OCI-LY7 (cell line): Measurements from ENCODE around the gene CYP19A1. TPM values are rescaled to one million over a fixed set of nuclear protein-coding genes. Genes with fewer than 3 reads are reported as not detected.

Experiments used
- BruUV-seq: library from RNA; stranded (reverse); fragments of 400-500 nt; replicated peaks from 2 replicates; lab custom pipeline; 2021; lab: Mats Ljungman, UMichigan
- CTCF ChIA-PET: fragments of 300-600 bp; sonication (Branson Sonifier 250); formaldehyde crosslinking; loops from one replicate; lab custom pipeline; 2022; ENCODE audit warnings: antibody characterized with exemption; ENCODE audit not compliant: unreplicated experiment; lab: Charles Lee
- POLR2A ChIA-PET: fragments of 300-600 bp; sonication (Branson Sonifier 250); formaldehyde crosslinking; loops from one replicate; lab custom pipeline; 2022; ENCODE audit warnings: antibody characterized with exemption; lab: Charles Lee
- DNase-seq: peaks from one replicate; pipeline ENCODE4 v3.0.0-alpha.2; 2015; ENCODE audit warnings: low spot score
- H2AFZ ChIP-seq: fragments of 200-600 bp; sonication (generic), shearing (Covaris generic); 2 replicates; pipeline ENCODE4 v1.6.1; 2014; ENCODE audit warnings: mild to moderate bottlenecking, antibody characterized with exemption, low read length, moderate library complexity
- H3K27ac ChIP-seq: fragments of 200-600 bp; sonication (generic); 2 replicates; pipeline ENCODE4 v1.5.1; 2014; ENCODE audit warnings: mixed run types, low read depth, mild to moderate bottlenecking, moderate library complexity, low read length, inconsistent platforms; ENCODE audit not compliant: poor library complexity, severe bottlenecking
- H3K36me3 ChIP-seq: fragments of 200-600 bp; sonication (generic); 2 replicates; pipeline ENCODE4 v1.6.1; 2014; ENCODE audit warnings: mild to moderate bottlenecking, antibody characterized with exemption, low read length, moderate library complexity, mixed read lengths; ENCODE audit not compliant: insufficient read depth
- H3K4me1 ChIP-seq: fragments of 200-600 bp; sonication (generic); 2 replicates; pipeline ENCODE4 v1.5.1; 2014; ENCODE audit warnings: mild to moderate bottlenecking, low read length; ENCODE audit not compliant: insufficient read depth, poor library complexity, severe bottlenecking
- H3K4me2 ChIP-seq: fragments of 200-600 bp; sonication (generic); 2 replicates; pipeline ENCODE4 v1.6.1; 2014; ENCODE audit warnings: mild to moderate bottlenecking, low read length
- H3K4me3 ChIP-seq: fragments of 200-600 bp; sonication (generic); 2 replicates; pipeline ENCODE4 v1.5.1; 2014; ENCODE audit warnings: mild to moderate bottlenecking, low read depth, low read length; ENCODE audit not compliant: poor library complexity, severe bottlenecking
- H3K79me2 ChIP-seq: fragments of 200-600 bp; sonication (generic); 2 replicates; pipeline ENCODE4 v1.6.1; 2016; ENCODE audit warnings: low read depth, mild to moderate bottlenecking, low read length, moderate library complexity, mixed read lengths; ENCODE audit not compliant: insufficient read depth
- H3K9me2 ChIP-seq: fragments of 200-600 bp; sonication (generic); 2 replicates; pipeline ENCODE4 v1.6.1; 2016; ENCODE audit warnings: mild to moderate bottlenecking, low read length, mixed read lengths; ENCODE audit not compliant: insufficient read depth
- H3K9me3 ChIP-seq: fragments of 200-600 bp; sonication (generic); 2 replicates; pipeline ENCODE4 v1.6.1; 2014; ENCODE audit warnings: mild to moderate bottlenecking, mixed run types, low read length, mixed read lengths
- H4K20me1 ChIP-seq: fragments of 200-600 bp; sonication (generic); 2 replicates; pipeline ENCODE4 v1.6.1; 2014; ENCODE audit warnings: mild to moderate bottlenecking, antibody characterized with exemption, low read length, moderate library complexity, mixed read lengths; ENCODE audit not compliant: insufficient read depth
- CTCF ChIP-seq: fragments of 200-600 bp; sonication (generic); conservative IDR thresholded peaks from 2 replicates; pipeline ENCODE4 v1.5.1; 2014; ENCODE audit warnings: mild to moderate bottlenecking, antibody characterized with exemption, low read length, moderate library complexity, mixed read lengths
- EZH2phosphoT487 ChIP-seq: fragments of 200-600 bp; sonication (generic); IDR thresholded peaks from 2 replicates; pipeline ENCODE4 v1.6.1; 2018; ENCODE audit warnings: low read depth, borderline replicate concordance, mild to moderate bottlenecking, mixed run types, antibody characterized with exemption, low read length, moderate library complexity, mixed read lengths
- intact Hi-C: fragments of 100-400 bp; cut with micrococcal nuclease; formaldehyde crosslinking; loops from one replicate; pipeline ENCODE4 v1.10.0; 2022; ENCODE audit not compliant: unreplicated experiment
- total RNA-seq, 2 experiments: library from RNA; depleted of rRNA in 1 of 2; stranded (reverse); fragments of >200 nt in 1 of 2; shearing (Covaris generic) in 1 of 2; gene quantifications; 2 replicates each; pipeline ENCODE4 v1.2.3, GENCODE V29; 2014 to 2022

The CYP19A1 gene
- total RNA-seq, 2 experiments from 2014 or later, result 0.13 TPM; not detected in 1

- no peak overlapping the region for H3K4me2 ChIP-seq
- no peak overlapping the region for H2AFZ ChIP-seq
- no peaks in the 10 kb centered on the region for H3K9me3 ChIP-seq
- no peaks in the 10 kb centered on the region for H3K4me1 ChIP-seq
- ChIA-PET POLR2A (no interaction called here), CTCF (no interaction called here)
- no peaks in the 10 kb centered on the region for H3K9me2 ChIP-seq
- no peaks in the 10 kb centered on the region for H4K20me1 ChIP-seq
- H3K27ac ChIP-seq, result no peak overlapping the region
- BruUV-seq, result no TSS peak
- H3K36me3 ChIP-seq, result no peaks in the 10 kb centered on the region
- H3K79me2 ChIP-seq, result no peaks in the 10 kb centered on the region
- DNase-seq, result no peak
- intact Hi-C loops, result loop anchor here (2.0 kb wide), 1 partner anchor 29 kb away; no protein-coding TSS in a partner anchor
- TF ChIP-seq CTCF (no peak), EZH2phosphoT487 (no peak)
- H3K4me3 ChIP-seq, result no peak overlapping the region
These were observed 146.6 kb downstream of the CYP19A1 start for GRCh38 chr15:51191766-51192165.

- H3K36me3 ChIP-seq, result no peaks in the 10 kb centered on the region
- TF ChIP-seq EZH2phosphoT487 (no peak), CTCF (no peak)
- POLR2A ChIA-PET, result no interaction called here
These were observed 147.2 kb downstream of the CYP19A1 start for GRCh38 chr15:51191072-51191670.

GRCh38 chr15:51190424-51191068 lies 147.8 kb downstream of the CYP19A1 start:
- H3K4me3 ChIP-seq, result no peak overlapping the region
- no peak overlapping the region for H2AFZ ChIP-seq
- H3K4me2 ChIP-seq, result no peak overlapping the region
- no peaks in the 10 kb centered on the region for H3K9me3 ChIP-seq
- no peaks in the 10 kb centered on the region for H3K79me2 ChIP-seq
- intact Hi-C loops, result no loop called here
- no peak overlapping the region for H3K27ac ChIP-seq
- no peaks in the 10 kb centered on the region for H3K36me3 ChIP-seq
- DNase-seq, result no peak
- BruUV-seq, result no TSS peak
- POLR2A ChIA-PET, result no interaction called here
- no peaks in the 10 kb centered on the region for H3K9me2 ChIP-seq
- no peaks in the 10 kb centered on the region for H3K4me1 ChIP-seq
- CTCF ChIA-PET, result no interaction called here
- no peaks in the 10 kb centered on the region for H4K20me1 ChIP-seq
- TF ChIP-seq CTCF (no peak), EZH2phosphoT487 (no peak)

More at GRCh38 chr15:51191072-51191670, 147.2 kb downstream of the CYP19A1 start:
- Histone ChIP-seq H3K4me3 (no peak overlapping the region), H2AFZ (no peak overlapping the region), H4K20me1 (no peaks in the 10 kb centered on the region), H3K9me3 (no peaks in the 10 kb centered on the region), H3K9me2 (no peaks in the 10 kb centered on the region), H3K4me2 (no peak overlapping the region), H3K27ac (no peak overlapping the region), H3K79me2 (no peaks in the 10 kb centered on the region), H3K4me1 (no peaks in the 10 kb centered on the region)
- CTCF ChIA-PET, result no interaction called here
- intact Hi-C loops, result no loop called here
- BruUV-seq, result no TSS peak
- DNase-seq, result no peak
